Skin epidermis (tissue), 12 donors: ENCODE results near the gene USP6NL.

Experiments
- H3K27ac ChIP-seq, 21 experiments: fragments of 200-600 bp; sonication (generic) in 11 of 21; one replicate each; pipeline ENCODE4 v1.5.0; 2020; ENCODE audit warnings: mild to moderate bottlenecking in 3 of 21, inconsistent platforms in 2 of 21, moderate library complexity in 2 of 21
- H3K4me3 ChIP-seq, 7 experiments: fragments of 200-600 bp; sonication (generic) in 2 of 7; one replicate each; pipeline ENCODE4 v1.5.0; 2020; ENCODE audit warnings: inconsistent platforms in 2 of 7, mild to moderate bottlenecking in 2 of 7, moderate library complexity in 1 of 7

Gene USP6NL

DNA sequence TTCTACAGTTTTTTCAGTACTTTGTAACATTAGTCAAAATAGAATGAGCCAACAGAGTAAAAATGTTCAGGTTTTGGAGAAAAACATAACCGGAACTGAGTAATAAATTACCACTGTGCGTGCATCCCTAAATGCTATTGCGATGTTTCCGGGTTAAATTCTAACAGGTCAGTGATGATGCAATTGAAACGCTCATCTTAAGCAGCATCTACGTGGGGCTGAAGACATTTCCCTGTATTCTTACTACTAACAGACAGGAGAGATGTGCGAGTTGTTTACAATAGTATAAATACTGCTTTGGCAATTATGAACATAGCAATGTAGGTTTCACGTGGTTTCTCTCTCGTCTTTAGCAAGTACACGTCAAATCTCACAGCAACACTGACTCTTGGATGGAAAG is 149.4 kb downstream of the USP6NL start:
- Histone ChIP-seq H3K4me3 (no peak overlapping the region), H3K27ac (no peak overlapping the region)

DNA sequence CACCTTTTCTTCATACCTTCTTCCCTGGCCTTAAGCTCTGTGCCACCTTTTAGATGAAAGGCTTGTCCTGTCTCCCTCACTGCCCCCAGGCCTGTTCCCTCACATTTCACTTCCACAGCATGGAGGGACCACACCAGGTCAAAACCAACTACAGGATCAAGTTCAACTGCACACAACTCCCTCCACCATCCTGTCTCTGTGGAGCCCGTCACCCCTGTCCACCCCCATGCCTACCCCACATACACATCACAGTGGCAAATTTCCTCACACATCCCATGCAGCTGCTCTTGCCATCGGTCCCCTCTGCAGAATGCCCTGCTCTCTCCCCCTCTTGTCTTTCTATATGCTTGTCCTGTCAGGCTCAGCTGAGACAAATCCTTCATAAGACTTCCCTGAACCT is 154.1 kb downstream of the USP6NL start:
- Histone ChIP-seq H3K27ac (no peak overlapping the region), H3K4me3 (no peak overlapping the region)

DNA sequence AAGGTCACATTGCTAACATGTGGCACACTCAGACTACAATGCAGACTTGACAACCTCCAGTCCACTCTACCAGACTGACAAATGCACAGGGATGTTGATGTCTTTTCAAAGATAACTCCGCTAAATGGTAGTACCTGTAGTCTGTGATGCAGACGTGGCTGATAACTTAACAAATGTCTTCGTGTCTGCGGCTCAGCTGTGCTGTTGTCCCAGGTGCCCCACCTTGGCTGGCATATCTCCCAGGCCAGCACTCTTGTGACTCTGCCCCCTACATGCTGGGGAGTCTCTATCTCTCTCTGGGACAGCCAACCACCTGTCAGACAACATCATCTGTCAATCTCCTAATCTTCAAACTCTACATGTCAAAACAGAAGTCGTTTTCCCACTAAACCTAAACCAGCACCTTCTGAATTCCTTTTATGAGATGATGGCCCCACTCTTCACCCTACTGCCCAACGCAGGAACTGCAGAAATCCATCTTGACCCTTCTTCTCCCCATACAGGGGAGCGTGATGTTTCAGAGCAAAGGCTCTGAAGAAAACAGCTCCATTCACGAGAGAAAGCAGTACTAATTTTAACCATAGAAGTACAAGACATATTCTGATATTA is 156.4 kb downstream of the USP6NL start:
- H3K4me3 ChIP-seq = no peak overlapping the region
- no peak overlapping the region for H3K27ac ChIP-seq

DNA sequence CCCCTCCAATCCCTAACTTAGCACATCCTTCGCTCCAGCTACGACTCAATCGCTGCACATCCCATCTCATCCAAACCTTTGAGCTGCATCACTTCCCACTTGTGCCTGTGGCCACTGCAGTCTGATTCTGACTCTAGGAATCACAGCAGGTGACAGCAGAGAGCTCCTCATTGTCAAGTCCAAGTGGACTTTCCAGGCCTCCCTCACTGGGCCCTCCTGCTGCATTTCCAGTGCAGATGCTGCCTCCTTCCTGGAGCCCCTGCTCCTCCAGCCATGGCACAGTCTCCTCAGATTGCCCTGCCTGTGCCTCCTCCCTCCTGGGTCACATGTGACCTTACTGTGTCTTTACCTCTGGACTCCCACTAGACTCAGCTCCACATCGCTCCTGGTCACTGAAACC is 157.3 kb downstream of the USP6NL start:
- no peak overlapping the region for H3K27ac ChIP-seq
- no peak overlapping the region for H3K4me3 ChIP-seq

DNA sequence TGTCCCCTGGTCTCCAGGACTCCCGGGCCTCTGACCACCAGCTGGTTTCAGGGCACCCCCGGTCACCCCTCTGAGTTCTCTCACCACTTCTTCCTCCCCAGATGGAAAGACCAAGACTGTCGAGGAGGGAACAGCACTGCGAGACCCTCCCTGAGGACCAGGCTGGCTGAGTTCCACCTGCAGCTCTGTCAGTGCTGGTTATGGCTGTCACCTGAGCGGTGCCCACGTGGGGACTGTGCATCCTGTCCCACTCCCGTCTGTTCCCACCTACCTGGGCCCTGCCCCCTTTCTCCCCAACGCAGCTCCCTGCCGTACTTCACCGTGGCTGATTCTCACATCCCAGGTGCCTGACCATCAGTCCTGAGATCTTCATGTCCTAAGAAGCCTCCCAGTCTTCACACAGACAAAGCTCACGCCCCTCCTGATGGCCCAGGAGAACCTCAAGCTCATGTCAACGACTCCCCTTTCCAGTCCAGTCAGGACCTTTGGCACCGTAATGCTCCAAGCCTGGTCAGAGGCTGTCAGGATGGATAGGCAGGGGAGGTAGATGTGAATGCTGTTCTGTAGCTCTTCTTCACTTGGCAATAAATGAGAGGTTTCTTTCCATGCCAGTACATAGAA is 159.7 kb downstream of the USP6NL start:
- Histone ChIP-seq H3K4me3 (no peak overlapping the region), H3K27ac (no peak overlapping the region)

DNA sequence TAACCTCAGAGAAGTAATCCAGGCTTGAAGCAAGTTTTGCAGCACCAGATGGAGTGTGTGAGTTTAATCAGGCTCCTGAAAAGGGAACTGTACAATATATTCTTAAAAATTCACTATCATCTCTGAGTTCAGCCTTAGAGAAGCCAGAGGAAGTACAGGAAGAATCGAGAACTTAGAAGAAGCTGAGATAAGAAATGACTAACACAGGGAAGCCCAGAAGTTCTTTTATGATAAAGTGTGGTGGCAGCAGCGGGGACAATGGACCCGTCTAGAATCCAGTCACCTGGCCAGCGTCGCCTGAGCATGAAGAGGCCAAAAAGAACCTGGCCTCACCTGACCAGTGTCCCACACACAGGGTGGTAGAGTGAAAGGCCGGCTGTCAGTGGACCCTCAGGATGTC is 161.0 kb downstream of the USP6NL start:
- Histone ChIP-seq H3K4me3 (no peak overlapping the region), H3K27ac (no peak overlapping the region)

DNA sequence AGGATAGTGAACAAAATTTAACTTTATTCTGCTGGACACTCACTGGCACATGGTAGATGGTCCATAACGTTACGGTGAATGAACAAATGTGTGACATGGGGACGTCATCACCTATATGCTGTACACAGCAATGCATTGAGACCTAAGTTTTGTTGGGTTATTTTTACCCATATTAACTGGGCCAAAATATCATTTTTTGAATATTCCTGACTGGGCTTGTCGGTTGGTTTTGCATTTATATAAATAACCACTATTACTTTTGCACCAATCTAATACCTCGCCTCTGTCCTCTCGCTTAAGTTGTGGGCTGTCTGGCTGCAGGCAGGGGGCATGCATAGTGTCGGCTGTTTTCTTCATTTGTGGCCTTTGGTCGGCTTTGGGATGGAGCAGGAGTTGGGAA is 161.7 kb downstream of the USP6NL start:
- Histone ChIP-seq H3K27ac (no peak overlapping the region), H3K4me3 (no peak overlapping the region)

DNA sequence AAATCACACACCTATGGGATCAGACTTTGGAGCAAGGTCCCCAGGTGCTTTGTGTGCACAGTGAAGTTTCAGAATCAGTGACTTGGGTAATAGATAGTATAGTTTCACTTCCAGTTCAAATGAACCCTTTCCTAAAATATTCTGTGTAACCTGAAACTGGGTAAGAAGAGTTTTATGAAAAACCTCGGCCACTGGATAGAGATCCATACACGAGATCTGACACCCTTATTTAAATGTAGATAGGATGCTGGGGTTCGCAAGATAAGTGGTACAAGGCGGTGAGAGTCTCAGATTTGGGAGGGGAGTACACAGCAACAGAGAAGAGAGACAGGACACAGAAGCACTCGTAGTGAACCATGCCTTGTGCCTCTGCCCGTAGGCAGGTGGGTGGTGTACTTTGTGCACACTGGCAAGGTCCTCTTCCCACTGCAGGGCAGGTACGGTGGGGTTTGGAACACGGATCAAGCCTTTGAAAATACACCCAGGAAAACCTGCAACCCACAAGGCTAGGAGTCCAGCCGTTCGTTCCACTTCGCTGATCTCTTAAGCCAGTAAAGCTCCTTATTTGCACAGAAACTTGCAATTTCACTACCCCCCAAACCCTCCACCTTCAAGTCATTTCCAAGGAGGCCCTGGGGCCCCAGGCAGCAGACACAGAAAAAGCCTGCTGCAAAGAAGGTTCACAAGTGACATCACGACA is 162.8 kb downstream of the USP6NL start:
- Histone ChIP-seq H3K27ac (no peak overlapping the region), H3K4me3 (no peak overlapping the region)

DNA sequence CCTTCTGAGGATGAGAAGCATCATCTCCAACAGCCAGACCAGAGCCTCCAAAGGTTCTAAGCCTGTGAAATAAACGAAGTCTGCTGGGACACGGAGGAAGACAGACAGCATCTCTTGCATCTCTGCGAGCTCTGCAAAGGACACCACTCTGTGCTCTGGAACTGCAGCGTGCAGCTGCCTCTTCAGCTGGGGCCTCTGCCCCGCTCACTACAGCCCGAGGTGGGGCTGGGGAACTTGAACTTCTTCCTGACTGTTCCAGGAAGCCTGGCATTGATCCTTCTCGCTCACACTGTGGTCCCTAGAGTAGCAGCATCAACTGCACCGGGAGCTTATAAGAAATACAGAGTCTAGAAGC is 163.3 kb downstream of the USP6NL start:
- no peak overlapping the region for H3K4me3 ChIP-seq

DNA sequence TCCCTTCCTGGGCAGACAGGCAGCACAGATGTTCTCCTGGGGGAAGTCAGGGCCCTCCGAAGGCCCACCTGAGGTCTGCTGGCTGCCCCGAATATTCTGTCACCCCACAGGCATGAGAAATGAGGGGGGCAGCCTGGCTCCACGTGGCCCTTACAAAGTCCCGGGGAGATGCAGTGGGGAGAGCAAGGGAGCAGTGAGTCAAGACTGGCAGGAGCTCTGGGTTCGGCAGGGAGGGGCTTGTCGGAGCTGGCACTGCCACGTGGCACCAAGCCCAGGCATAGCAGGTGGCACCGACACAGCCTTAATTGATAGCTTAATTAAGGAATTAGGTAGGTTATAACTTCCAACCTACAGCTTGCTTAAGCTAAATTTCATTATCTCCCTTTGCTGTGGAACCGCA is 163.9 kb downstream of the USP6NL start:
- H3K4me3 ChIP-seq = no peak overlapping the region
- no peak overlapping the region for H3K27ac ChIP-seq

More for the DNA sequence above, 163.3 kb downstream of the USP6NL start:
- no peak overlapping the region for H3K27ac ChIP-seq

DNA sequence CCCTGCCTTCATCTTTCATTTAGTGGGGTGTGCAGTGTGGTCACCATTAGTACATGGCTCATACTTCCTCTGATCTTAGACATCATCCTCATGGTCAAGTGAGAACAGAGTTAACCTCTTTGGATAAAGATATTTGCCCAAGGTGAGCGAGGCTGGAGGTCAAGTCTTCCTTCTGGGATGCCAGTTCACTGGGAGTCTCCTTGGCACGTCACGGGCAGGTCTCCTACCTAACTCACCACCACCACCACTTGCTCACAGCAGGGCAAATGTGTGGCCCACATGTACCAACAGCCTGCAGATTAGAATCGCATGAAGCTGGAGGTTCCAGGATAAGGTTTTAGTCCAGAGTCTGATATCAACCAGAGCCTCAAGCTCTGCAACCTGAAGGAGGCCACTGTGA is 164.6 kb downstream of the USP6NL start:
- no peak overlapping the region for H3K4me3 ChIP-seq
- no peak overlapping the region for H3K27ac ChIP-seq

DNA sequence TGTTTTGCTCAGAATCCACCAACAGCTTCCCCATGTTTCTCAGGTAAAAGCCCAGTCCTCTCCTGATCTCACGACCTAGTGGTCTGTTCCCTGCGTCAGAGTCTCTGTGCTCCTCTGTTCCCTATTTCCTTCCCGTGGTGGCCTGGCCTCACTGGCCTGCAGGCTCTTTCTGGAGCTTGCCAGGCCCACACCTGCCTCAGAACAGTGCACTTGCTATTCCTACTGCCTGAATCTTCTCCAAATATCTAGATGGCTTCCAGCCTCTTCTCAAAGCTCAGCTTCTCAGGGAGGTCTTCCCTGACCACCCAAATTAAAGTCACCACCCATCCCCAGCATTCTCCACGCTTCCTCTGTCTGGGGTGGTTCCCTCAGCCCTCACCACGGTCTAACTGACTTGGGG is 165.3 kb downstream of the USP6NL start:
- Histone ChIP-seq H3K27ac (no peak overlapping the region), H3K4me3 (no peak overlapping the region)

DNA sequence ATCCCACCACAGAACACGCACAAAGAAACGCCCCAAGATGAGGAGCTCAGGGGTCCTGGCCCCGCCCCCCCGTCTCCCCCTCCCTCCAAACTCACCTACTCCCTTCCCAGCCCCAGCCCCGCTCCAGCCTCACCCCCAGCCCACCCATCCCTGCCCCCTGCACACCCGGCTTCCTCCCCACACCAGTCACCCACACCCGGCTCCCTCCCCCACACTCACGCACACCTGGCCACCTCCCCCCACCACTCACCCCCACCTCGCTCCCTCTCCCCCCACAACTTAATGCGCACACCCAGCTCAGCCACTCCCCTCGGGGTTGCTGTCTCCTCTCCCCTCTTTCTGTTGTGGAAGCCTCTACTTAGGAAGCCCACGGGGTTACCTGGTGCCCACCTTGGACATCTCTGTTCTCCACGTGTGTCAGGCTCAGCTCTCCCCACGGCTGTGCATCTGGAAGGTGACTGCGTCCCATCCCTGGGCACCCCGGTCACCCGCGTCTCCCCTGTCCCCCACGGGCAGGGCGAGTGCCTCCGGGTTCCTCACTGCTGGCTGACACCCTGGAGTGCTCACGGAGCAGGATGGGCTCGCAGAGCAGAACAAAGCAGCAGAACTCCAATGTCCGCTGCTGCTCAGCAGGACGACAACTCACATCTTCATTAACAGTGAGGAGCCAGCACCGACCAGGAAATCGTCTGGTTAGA is 166.8 kb downstream of the USP6NL start:
- no peak overlapping the region for H3K27ac ChIP-seq
- no peak overlapping the region for H3K4me3 ChIP-seq

DNA sequence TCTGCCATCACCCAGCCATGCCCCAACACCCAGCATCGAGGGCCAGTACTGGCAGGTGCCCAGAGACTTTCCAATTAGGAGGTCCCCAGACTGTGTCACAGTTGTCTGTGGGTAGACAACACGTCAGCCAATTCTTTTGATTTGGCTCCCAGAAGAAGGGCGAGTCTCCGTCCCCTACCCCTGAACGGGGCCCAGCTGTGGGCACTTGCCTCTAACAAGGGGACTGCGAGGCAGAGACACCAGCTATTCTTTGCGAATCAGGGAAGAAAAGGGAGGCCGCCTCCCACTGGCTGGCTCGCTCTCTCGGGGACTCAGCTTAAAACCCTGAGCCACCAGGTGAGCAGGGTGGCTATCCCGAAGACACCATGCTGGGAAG is 167.3 kb downstream of the USP6NL start:
- no peak overlapping the region for H3K27ac ChIP-seq
- no peak overlapping the region for H3K4me3 ChIP-seq

DNA sequence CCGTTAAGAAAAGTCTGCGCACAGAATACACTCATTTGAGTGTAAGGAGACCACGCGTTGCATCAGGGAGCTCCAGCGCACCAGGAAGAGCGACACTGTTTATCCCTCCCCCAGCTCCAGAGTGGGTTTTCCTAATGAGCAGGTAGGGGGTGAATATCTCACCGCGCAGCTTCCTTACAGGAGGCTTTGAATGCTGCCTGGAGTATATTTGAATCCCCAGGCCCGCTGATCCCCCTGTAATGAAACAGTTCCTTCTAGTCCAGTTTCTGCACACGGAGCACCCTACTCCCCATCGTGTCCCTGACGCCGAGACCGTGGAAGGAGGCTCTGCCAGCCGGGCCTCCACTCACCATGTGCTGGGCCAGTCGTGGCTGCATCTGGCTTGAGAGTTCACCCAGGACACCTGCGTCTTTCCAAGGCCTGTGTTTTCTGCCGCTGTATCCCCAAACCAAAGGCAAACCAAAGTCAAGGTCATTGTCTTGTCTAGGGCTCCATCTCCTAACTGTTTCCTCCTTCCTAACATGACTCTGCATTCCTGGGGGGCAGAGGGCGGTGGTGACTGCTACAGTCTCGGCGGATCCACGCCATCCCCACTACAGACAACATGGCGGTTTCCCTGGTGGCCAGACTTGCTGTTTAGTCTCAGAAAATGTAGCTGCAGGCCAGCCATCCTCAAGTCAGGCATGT is 167.8 kb downstream of the USP6NL start:
- H3K27ac ChIP-seq = no peak overlapping the region
- H3K4me3 ChIP-seq = no peak overlapping the region

DNA sequence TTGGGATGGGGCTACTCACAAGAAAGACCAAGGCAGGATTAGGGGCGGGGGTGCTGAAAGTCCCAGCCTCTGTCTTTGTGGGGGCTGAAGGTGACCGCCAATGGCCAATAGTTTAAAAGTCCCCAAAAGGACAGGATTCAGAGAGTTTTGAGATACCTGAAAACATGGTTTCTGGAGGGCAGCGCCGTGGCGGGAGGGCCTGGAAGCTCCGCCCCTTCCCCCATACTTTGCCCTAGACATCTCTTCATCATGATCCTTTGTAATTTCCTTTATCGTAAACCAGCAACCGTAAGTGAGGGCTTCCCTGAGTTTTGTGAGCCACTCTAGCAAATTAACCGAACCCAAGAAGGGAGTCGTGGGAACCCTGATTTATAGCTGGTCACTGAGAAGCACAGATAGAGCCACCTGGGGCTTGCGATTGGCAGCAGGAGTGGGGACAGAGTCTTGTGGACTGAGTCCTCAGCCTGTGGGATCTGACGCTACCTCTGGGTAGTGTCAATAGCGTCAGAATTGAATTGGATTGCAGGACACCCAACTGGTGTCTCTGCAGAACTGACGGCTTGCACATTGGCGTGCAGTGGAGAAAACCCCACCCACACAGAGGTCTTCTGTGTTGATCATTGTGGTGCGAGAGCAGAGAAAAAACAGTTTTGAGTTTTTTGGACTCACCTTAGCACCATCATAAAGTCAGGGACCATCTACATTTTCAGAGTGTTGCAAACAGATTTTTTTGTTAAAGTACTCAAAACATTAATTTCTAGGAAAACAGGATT is 169.3 kb downstream of the USP6NL start:
- Histone ChIP-seq H3K4me3 (no peak overlapping the region), H3K27ac (no peak overlapping the region)

DNA sequence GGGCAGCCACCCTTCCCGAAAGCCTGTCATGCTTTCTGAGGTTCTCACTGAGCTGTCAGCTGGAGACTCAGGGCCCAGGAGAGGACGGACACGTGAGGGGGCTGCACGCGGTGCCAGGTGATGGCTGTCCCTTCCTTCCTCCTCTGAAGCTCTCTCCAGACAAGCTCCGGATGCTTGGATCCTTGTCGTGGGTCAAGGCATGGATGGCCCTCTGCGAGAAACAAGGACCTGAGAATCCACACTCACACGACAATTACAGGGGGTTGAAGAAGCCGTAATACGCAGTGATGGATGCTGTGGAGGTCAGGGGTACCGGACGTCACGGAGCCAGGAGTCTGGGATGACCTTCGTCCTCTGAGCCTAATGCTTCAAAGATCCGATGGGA is 170.3 kb downstream of the USP6NL start:
- no peak overlapping the region for H3K27ac ChIP-seq
- H3K4me3 ChIP-seq = no peak overlapping the region

DNA sequence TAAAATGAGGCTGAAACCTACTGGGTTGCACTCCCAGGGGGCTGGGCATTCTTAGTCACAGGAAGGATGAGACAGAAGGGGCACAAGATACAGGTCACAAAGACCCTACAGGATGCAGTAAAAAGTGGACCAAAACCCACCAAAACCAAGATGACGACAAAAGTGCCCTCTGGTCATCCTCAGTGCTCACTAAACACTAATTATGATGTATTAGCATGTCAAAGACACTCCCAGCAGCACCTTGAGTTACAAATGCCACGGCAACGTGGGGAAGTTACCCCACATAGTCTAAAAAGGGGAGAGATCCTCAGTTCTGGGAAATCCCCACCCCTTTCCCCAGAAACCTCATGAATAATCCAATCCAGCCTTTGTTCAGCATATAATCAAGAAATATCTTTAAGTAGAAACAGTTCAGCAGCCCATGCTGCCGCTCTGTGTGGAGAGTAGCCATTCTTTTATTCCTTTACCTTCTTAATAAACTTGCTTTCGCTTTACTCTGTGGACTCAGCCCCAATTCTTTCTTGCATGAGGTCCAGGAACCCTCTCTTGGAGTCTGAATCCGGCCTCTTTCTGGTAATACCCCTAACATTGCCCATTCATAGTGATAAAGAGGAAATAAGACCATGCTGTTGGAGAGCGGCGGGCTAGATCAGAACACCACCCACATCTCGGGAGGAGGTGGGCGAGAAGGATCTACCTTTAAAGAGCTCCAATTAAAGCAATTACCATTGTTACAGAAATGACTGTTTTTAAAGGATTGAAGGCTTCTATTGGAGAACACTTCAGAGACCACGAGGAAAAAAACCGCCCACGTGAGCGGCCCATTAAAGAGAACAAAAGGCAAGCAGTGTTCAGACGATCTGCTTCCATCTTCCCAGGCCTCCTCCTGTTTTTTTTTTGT is 170.9 kb downstream of the USP6NL start:
- H3K27ac ChIP-seq = no peak overlapping the region
- H3K4me3 ChIP-seq = no peak overlapping the region

DNA sequence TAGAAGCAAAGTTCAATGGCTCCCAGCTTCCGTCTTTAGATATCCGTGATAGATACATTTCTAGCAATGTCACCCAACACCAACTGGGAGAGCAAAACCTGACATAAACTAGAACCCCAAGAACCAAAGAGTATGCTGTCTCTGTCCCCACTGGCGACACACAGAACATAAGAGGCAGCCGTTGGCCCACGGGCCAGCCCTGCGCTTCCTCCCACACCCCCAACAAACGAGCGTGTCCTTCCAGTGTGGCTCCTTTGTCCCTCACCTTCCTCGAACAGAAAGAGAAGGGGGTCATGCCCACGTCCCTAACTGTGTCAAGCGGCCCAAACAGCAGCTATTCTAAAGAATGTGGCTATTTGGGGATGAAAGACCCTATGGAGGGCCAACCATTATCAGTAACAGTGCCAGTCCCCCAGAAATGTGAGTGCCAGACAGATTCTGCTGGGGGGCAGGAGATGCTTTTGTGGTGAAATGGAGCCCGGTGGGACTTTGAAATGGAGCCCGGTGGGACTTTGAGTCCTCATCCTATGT is 171.9 kb downstream of the USP6NL start:
- Histone ChIP-seq H3K4me3 (no peak overlapping the region), H3K27ac (no peak overlapping the region)
